GM23338 (cell line): ENCODE measurements around the gene IFIT5. TPM values are rescaled to one million over a fixed set of nuclear protein-coding genes. Genes with fewer than 3 reads are reported as not detected.

ENCODE experiments used
- ATAC-seq: fragments of 200-7000 bp; cut with Tn5 transposase; 3 replicates; pipeline ENCODE4 v1.9.1; 2020
- DNase-seq: peaks from one replicate; pipeline ENCODE4 v3.0.0-alpha.2; 2015; ENCODE audit warnings: low spot score
- H2AFZ ChIP-seq: fragments of 200-600 bp; sonication (generic); 2 replicates; pipeline ENCODE4 v1.8.0; 2016; ENCODE audit warnings: antibody characterized with exemption, mild to moderate bottlenecking, moderate library complexity
- H3F3A ChIP-seq: fragments of 200-600 bp; sonication (generic); replicated peaks from 2 replicates; pipeline ENCODE4 v1.8.0; 2017; ENCODE audit warnings: antibody characterized with exemption, mixed run types, low read depth
- H3K27ac ChIP-seq: fragments of 200-600 bp; sonication (generic); 2 replicates; pipeline ENCODE4 v1.6.1; 2016; ENCODE audit warnings: low read depth
- H3K27me3 ChIP-seq: fragments of 200-600 bp; sonication (generic); 2 replicates; pipeline ENCODE4 v1.8.0; 2016; ENCODE audit warnings: mild to moderate bottlenecking, mixed run types, moderate library complexity; ENCODE audit not compliant: insufficient read depth
- H3K36me3 ChIP-seq: fragments of 200-600 bp; sonication (generic); 2 replicates; pipeline ENCODE4 v1.8.0; 2016; ENCODE audit warnings: mild to moderate bottlenecking; ENCODE audit not compliant: insufficient read depth
- H3K4me1 ChIP-seq: fragments of 200-600 bp; sonication (generic); 2 replicates; pipeline ENCODE4 v1.8.0; 2016; ENCODE audit warnings: mild to moderate bottlenecking, moderate library complexity; ENCODE audit not compliant: insufficient read depth
- H3K4me2 ChIP-seq: fragments of 200-600 bp; sonication (generic); 2 replicates; pipeline ENCODE4 v1.7.1; 2017; ENCODE audit warnings: mixed run types
- H3K4me3 ChIP-seq: fragments of 200-600 bp; sonication (generic); 2 replicates; pipeline ENCODE4 v1.6.1; 2016; ENCODE audit warnings: mixed run types
- H3K79me2 ChIP-seq: fragments of 200-600 bp; sonication (generic); replicated peaks from 2 replicates; pipeline ENCODE4 v1.8.0; 2017; ENCODE audit warnings: mild to moderate bottlenecking; ENCODE audit not compliant: insufficient read depth
- H3K9me2 ChIP-seq: fragments of 200-600 bp; sonication (generic); 2 replicates; pipeline ENCODE4 v1.8.0; 2017; ENCODE audit not compliant: insufficient read depth
- H4K20me1 ChIP-seq: fragments of 200-600 bp; sonication (generic); replicated peaks from 2 replicates; pipeline ENCODE4 v1.8.0; 2017; ENCODE audit warnings: mild to moderate bottlenecking; ENCODE audit not compliant: insufficient read depth
- H3K27ac Mint-ChIP-seq: 2 replicates; pipeline ENCODE4 v1.8.0; 2020; ENCODE audit warnings: inconsistent platforms, mild to moderate bottlenecking, moderate library complexity, mixed read lengths
- H3K27me3 Mint-ChIP-seq: 3 replicates; pipeline ENCODE4 v1.8.0; 2022; ENCODE audit warnings: low read depth, mild to moderate bottlenecking, moderate library complexity, mixed read lengths, inconsistent platforms; ENCODE audit not compliant: insufficient read depth, poor library complexity
- H3K36me3 Mint-ChIP-seq: 3 replicates; pipeline ENCODE4 v1.8.0; 2021; ENCODE audit warnings: low read depth, mild to moderate bottlenecking, inconsistent platforms, moderate library complexity, mixed read lengths
- H3K4me1 Mint-ChIP-seq: 3 replicates; pipeline ENCODE4 v1.8.0; 2020; ENCODE audit warnings: mild to moderate bottlenecking, inconsistent platforms, mixed read lengths
- H3K4me3 Mint-ChIP-seq: 3 replicates; pipeline ENCODE4 v1.8.0; 2021; ENCODE audit warnings: moderate library complexity, mild to moderate bottlenecking, inconsistent platforms, mixed read lengths
- H3K9me3 Mint-ChIP-seq: 3 replicates; pipeline ENCODE4 v1.8.0; 2020; ENCODE audit warnings: moderate library complexity, mild to moderate bottlenecking, inconsistent platforms, mixed read lengths
- CREB1 ChIP-seq: fragments of 250-450 bp; sonication (Bioruptor Pico); IDR thresholded peaks from 2 replicates; pipeline ENCODE4 v1.5.0; 2020; ENCODE audit warnings: low read depth, mild to moderate bottlenecking, moderate library complexity
- EZH2 ChIP-seq: fragments of 200-600 bp; sonication (generic); IDR thresholded peaks from one replicate; pipeline ENCODE4 v1.8.0; 2017; ENCODE audit warnings: antibody characterized with exemption, mild to moderate bottlenecking, low read depth; ENCODE audit not compliant: unreplicated experiment
- EZH2phosphoT487 ChIP-seq: fragments of 200-600 bp; sonication (generic); IDR thresholded peaks from one replicate; pipeline ENCODE4 v1.8.1; 2018; ENCODE audit warnings: antibody characterized with exemption; ENCODE audit not compliant: unreplicated experiment
- JUNB ChIP-seq: IDR thresholded peaks from one replicate; pipeline ENCODE4 v1.6.1; 2016; ENCODE audit warnings: antibody characterized with exemption; ENCODE audit not compliant: unreplicated experiment
- NANOG ChIP-seq: IDR thresholded peaks from 2 replicates; pipeline ENCODE4 v1.6.1; 2016; ENCODE audit warnings: antibody characterized with exemption, borderline replicate concordance
- POLR2AphosphoS5 ChIP-seq: IDR thresholded peaks from 2 replicates; pipeline ENCODE4 v1.6.1; 2016; ENCODE audit warnings: antibody characterized with exemption, low read depth
- STAT1 ChIP-seq: IDR thresholded peaks from one replicate; pipeline ENCODE4 v1.6.1; 2016; ENCODE audit warnings: antibody characterized with exemption; ENCODE audit not compliant: unreplicated experiment
- ZNF114 ChIP-seq: fragments of 250-450 bp; sonication (Bioruptor Pico); IDR thresholded peaks from 2 replicates; pipeline ENCODE4 v1.5.0; 2020; ENCODE audit warnings: mild to moderate bottlenecking, moderate library complexity
- ZNF331 ChIP-seq: fragments of 250-450 bp; sonication (Bioruptor Pico); IDR thresholded peaks from 2 replicates; pipeline ENCODE4 v1.5.0; 2020; ENCODE audit warnings: low read depth, mild to moderate bottlenecking, moderate library complexity
- polyA plus RNA-seq: library from polyadenylated mRNA; unstranded; fragments of >200 nt; fragmentation: Nextera tagmentation; extraction: Ambion mirVana; gene quantifications from 2 replicates; pipeline ENCODE4 v1.2.1, GENCODE V29; 2016
- total RNA-seq: library from RNA; depleted of rRNA; stranded (reverse); fragments of >200 nt; shearing (Covaris generic); gene quantifications from 2 replicates; pipeline ENCODE4 v1.2.3, GENCODE V29; 2014
- TF ChIP-seq, protein P1 (sequence below): IDR thresholded peaks from one replicate; pipeline ENCODE4 v1.6.1; 2018; ENCODE audit warnings: antibody characterized with exemption; ENCODE audit not compliant: unreplicated experiment
- TF ChIP-seq, protein P2 (sequence below): fragments of 250-450 bp; sonication (Bioruptor Pico); IDR thresholded peaks from 2 replicates; pipeline ENCODE4 v1.5.0; 2020; ENCODE audit warnings: mild to moderate bottlenecking, moderate library complexity
- TF ChIP-seq, protein P3 (sequence below): IDR thresholded peaks from 2 replicates; pipeline ENCODE4 v1.6.1; 2016; ENCODE audit warnings: antibody characterized with exemption
- TF ChIP-seq, protein P4 (sequence below), 2 experiments: fragments of 200-600 bp in 1 of 2; sonication (generic) in 1 of 2; conservative IDR thresholded peaks; 2 replicates each; pipeline versions ENCODE4 v1.5.1 to v1.6.1; 2016 to 2017; ENCODE audit warnings: antibody characterized with exemption in 2 of 2, low read depth in 2 of 2, mild to moderate bottlenecking in 2 of 2, moderate library complexity in 1 of 2

Gene IFIT5
- total and polyA plus RNA-seq, 2 experiments from 2014 or later, result 2.7 to 3.2 TPM

DNA sequence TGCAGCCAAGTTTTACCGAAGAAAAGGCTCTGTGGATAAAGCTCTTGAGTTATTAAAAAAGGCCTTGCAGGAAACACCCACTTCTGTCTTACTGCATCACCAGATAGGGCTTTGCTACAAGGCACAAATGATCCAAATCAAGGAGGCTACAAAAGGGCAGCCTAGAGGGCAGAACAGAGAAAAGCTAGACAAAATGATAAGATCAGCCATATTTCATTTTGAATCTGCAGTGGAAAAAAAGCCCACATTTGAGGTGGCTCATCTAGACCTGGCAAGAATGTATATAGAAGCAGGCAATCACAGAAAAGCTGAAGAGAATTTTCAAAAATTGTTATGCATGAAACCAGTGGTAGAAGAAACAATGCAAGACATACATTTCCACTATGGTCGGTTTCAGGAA lies 11.3 kb upstream of the IFIT5 start:
- peaks cover 5% of the 10 kb centered on the region; the same call in 2 of the 3 replicates for H3K9me3 Mint-ChIP-seq
- no peak overlapping the region for H2AFZ ChIP-seq
- ATAC-seq, result no peak
- H4K20me1 ChIP-seq, result no peaks in the 10 kb centered on the region
- no peak overlapping the region for H3K4me2 ChIP-seq
- no peaks in the 10 kb centered on the region for H3K9me2 ChIP-seq
- TF ChIP-seq, protein P1, sequence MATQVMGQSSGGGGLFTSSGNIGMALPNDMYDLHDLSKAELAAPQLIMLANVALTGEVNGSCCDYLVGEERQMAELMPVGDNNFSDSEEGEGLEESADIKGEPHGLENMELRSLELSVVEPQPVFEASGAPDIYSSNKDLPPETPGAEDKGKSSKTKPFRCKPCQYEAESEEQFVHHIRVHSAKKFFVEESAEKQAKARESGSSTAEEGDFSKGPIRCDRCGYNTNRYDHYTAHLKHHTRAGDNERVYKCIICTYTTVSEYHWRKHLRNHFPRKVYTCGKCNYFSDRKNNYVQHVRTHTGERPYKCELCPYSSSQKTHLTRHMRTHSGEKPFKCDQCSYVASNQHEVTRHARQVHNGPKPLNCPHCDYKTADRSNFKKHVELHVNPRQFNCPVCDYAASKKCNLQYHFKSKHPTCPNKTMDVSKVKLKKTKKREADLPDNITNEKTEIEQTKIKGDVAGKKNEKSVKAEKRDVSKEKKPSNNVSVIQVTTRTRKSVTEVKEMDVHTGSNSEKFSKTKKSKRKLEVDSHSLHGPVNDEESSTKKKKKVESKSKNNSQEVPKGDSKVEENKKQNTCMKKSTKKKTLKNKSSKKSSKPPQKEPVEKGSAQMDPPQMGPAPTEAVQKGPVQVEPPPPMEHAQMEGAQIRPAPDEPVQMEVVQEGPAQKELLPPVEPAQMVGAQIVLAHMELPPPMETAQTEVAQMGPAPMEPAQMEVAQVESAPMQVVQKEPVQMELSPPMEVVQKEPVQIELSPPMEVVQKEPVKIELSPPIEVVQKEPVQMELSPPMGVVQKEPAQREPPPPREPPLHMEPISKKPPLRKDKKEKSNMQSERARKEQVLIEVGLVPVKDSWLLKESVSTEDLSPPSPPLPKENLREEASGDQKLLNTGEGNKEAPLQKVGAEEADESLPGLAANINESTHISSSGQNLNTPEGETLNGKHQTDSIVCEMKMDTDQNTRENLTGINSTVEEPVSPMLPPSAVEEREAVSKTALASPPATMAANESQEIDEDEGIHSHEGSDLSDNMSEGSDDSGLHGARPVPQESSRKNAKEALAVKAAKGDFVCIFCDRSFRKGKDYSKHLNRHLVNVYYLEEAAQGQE, result no peak
- TF ChIP-seq, protein P2, sequence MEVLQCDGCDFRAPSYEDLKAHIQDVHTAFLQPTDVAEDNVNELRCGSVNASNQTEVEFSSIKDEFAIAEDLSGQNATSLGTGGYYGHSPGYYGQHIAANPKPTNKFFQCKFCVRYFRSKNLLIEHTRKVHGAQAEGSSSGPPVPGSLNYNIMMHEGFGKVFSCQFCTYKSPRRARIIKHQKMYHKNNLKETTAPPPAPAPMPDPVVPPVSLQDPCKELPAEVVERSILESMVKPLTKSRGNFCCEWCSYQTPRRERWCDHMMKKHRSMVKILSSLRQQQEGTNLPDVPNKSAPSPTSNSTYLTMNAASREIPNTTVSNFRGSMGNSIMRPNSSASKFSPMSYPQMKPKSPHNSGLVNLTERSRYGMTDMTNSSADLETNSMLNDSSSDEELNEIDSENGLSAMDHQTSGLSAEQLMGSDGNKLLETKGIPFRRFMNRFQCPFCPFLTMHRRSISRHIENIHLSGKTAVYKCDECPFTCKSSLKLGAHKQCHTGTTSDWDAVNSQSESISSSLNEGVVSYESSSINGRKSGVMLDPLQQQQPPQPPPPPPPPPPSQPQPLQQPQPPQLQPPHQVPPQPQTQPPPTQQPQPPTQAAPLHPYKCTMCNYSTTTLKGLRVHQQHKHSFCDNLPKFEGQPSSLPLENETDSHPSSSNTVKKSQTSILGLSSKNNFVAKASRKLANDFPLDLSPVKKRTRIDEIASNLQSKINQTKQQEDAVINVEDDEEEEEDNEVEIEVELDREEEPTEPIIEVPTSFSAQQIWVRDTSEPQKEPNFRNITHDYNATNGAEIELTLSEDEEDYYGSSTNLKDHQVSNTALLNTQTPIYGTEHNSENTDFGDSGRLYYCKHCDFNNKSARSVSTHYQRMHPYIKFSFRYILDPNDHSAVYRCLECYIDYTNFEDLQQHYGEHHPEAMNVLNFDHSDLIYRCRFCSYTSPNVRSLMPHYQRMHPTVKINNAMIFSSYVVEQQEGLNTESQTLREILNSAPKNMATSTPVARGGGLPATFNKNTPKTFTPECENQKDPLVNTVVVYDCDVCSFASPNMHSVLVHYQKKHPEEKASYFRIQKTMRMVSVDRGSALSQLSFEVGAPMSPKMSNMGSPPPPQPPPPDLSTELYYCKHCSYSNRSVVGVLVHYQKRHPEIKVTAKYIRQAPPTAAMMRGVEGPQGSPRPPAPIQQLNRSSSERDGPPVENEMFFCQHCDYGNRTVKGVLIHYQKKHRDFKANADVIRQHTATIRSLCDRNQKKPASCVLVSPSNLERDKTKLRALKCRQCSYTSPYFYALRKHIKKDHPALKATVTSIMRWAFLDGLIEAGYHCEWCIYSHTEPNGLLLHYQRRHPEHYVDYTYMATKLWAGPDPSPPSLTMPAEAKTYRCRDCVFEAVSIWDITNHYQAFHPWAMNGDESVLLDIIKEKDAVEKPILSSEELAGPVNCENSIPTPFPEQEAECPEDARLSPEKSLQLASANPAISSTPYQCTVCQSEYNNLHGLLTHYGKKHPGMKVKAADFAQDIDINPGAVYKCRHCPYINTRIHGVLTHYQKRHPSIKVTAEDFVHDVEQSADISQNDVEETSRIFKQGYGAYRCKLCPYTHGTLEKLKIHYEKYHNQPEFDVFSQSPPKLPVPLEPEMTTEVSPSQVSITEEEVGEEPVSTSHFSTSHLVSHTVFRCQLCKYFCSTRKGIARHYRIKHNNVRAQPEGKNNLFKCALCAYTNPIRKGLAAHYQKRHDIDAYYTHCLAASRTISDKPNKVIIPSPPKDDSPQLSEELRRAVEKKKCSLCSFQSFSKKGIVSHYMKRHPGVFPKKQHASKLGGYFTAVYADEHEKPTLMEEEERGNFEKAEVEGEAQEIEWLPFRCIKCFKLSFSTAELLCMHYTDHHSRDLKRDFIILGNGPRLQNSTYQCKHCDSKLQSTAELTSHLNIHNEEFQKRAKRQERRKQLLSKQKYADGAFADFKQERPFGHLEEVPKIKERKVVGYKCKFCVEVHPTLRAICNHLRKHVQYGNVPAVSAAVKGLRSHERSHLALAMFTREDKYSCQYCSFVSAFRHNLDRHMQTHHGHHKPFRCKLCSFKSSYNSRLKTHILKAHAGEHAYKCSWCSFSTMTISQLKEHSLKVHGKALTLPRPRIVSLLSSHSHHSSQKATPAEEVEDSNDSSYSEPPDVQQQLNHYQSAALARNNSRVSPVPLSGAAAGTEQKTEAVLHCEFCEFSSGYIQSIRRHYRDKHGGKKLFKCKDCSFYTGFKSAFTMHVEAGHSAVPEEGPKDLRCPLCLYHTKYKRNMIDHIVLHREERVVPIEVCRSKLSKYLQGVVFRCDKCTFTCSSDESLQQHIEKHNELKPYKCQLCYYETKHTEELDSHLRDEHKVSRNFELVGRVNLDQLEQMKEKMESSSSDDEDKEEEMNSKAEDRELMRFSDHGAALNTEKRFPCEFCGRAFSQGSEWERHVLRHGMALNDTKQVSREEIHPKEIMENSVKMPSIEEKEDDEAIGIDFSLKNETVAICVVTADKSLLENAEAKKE (CRISPR knock-in tag), result no peak
- TF ChIP-seq EZH2phosphoT487 (no peak), JUNB (no peak), EZH2 (no peak), ZNF114 (no peak), STAT1 (no peak), POLR2AphosphoS5 (no peak), ZNF331 (CRISPR knock-in tag) (no peak), CREB1 (CRISPR knock-in tag) (no peak), NANOG (no peak)
- TF ChIP-seq, protein P3, sequence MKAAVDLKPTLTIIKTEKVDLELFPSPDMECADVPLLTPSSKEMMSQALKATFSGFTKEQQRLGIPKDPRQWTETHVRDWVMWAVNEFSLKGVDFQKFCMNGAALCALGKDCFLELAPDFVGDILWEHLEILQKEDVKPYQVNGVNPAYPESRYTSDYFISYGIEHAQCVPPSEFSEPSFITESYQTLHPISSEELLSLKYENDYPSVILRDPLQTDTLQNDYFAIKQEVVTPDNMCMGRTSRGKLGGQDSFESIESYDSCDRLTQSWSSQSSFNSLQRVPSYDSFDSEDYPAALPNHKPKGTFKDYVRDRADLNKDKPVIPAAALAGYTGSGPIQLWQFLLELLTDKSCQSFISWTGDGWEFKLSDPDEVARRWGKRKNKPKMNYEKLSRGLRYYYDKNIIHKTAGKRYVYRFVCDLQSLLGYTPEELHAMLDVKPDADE, result no peak
- TF ChIP-seq, protein P4, sequence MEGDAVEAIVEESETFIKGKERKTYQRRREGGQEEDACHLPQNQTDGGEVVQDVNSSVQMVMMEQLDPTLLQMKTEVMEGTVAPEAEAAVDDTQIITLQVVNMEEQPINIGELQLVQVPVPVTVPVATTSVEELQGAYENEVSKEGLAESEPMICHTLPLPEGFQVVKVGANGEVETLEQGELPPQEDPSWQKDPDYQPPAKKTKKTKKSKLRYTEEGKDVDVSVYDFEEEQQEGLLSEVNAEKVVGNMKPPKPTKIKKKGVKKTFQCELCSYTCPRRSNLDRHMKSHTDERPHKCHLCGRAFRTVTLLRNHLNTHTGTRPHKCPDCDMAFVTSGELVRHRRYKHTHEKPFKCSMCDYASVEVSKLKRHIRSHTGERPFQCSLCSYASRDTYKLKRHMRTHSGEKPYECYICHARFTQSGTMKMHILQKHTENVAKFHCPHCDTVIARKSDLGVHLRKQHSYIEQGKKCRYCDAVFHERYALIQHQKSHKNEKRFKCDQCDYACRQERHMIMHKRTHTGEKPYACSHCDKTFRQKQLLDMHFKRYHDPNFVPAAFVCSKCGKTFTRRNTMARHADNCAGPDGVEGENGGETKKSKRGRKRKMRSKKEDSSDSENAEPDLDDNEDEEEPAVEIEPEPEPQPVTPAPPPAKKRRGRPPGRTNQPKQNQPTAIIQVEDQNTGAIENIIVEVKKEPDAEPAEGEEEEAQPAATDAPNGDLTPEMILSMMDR (conservative IDR thresholded peaks at IDR 0.05; ENCODE audit: low read depth in 2 of 2), result no peak
- H3K27ac Mint-ChIP-seq, result no peak overlapping the region
- no peaks in the 10 kb centered on the region for H3K79me2 ChIP-seq
- H3K36me3 Mint-ChIP-seq, result peaks cover 20% of the 10 kb centered on the region
- no peak for DNase-seq
- H3K27me3 ChIP-seq, result no peaks in the 10 kb centered on the region
- H3K27ac ChIP-seq, result no peak overlapping the region
- H3K27me3 Mint-ChIP-seq, result peaks cover 5% of the 10 kb centered on the region
- no peaks in the 10 kb centered on the region for H3K4me1 Mint-ChIP-seq
- no peak overlapping the region for H3K4me3 ChIP-seq
- no peaks in the 10 kb centered on the region for H3K4me1 ChIP-seq
- H3K4me3 Mint-ChIP-seq, result no peak overlapping the region
- H3F3A ChIP-seq, result no peaks in the 10 kb centered on the region
- no peaks in the 10 kb centered on the region for H3K36me3 ChIP-seq
